Adrenal gland (tissue), 12 donors: ENCODE results near the gene SBNO2. TPM values are rescaled to one million over a fixed set of nuclear protein-coding genes. Genes with fewer than 3 reads are reported as not detected.
A peak's percentile ranks its signal among the peaks of the same experiment; 100 is the strongest.

Experiments used
- DNase-seq, 7 donors: peaks; one replicate each; pipeline ENCODE4 v3.0.0-alpha.2; 2019 to 2020
- H3K27ac ChIP-seq, 5 donors: fragments of 200-600 bp; sonication (generic) in 4 of 5; 1 replicate in 3 of 5; 2 replicates in 2 of 5; pipeline versions ENCODE4 v1.5.1 to v1.8.0; 2016 to 2020; ENCODE audit warnings: mild to moderate bottlenecking in 1 of 5
- H3K27me3 ChIP-seq: fragments of 200-600 bp; 2 replicates; pipeline ENCODE4 v1.8.0; 2021
- H3K36me3 ChIP-seq, 2 donors: fragments of 200-600 bp; replicated peaks in 1 of 2; 1 replicate in 1 of 2; 2 replicates in 1 of 2; pipeline versions ENCODE4 v1.5.1 to v1.8.0; 2018 to 2022
- H3K4me1 ChIP-seq, 2 donors: fragments of 200-600 bp; replicated peaks in 1 of 2; 1 replicate in 1 of 2; 2 replicates in 1 of 2; pipeline versions ENCODE4 v1.5.1 to v1.8.0; 2018 to 2021
- H3K4me3 ChIP-seq, 4 donors: fragments of 200-600 bp; sonication (generic) in 3 of 4; one replicate each; pipeline ENCODE4 v1.5.1; 2016 to 2018
- H3K9me3 ChIP-seq, 3 donors: fragments of 200-600 bp; sonication (generic) in 1 of 3; replicated peaks in 1 of 3; 1 replicate in 2 of 3; 2 replicates in 1 of 3; pipeline versions ENCODE4 v1.5.1 to v1.8.0; 2016 to 2021
- CTCF ChIP-seq, 6 experiments: fragments of 450-650 bp in 4 of 6; fragments of 200-600 bp in 2 of 6; sonication (generic) in 1 of 6; IDR thresholded peaks; 1 replicate in 5 of 6; 2 replicates in 1 of 6; pipeline versions ENCODE4 v1.5.1 to v1.8.0; 2016 to 2021; ENCODE audit warnings: antibody characterized with exemption in 6 of 6, mild to moderate bottlenecking in 2 of 6, moderate library complexity in 1 of 6
- POLR2A ChIP-seq, 2 donors: fragments of 450-650 bp; IDR thresholded peaks; one replicate each; pipeline ENCODE4 v1.6.1; 2017; ENCODE audit warnings: antibody characterized with exemption in 2 of 2, mild to moderate bottlenecking in 2 of 2, moderate library complexity in 1 of 2
- WGBS, 4 donors: extraction: QIAGEN DNeasy Blood & Tissue Kit in 2 of 4; methylation state at CpG; one replicate each; pipeline versions ENCODE4 v1.1.5 to v1.1.7; 2013 to 2017; 5-methylcytosine and 5-hydroxymethylcytosine counted together
- intact Hi-C, 2 donors: fragments of 100-400 bp; cut with DNase I; formaldehyde crosslinking; loops; one replicate each; pipeline versions ENCODE4 v1.14.1 to v1.15.0; 2022 to 2023
- polyA plus RNA-seq, 3 donors: library from polyadenylated mRNA; stranded (reverse); fragments of 200-250 nt in 2 of 3; fragments of 350-450 nt in 1 of 3; fragmentation: Illumina TruSeq in 1 of 3; extraction: RNeasy Lipid Tissue Mini Kit (QIAGEN cat#74804) in 1 of 3; gene quantifications; one replicate each; pipeline ENCODE4 v1.2.3, GENCODE V29; 2013 to 2014
- total RNA-seq, 9 donors: library from RNA; depleted of rRNA in 4 of 9; stranded (reverse); fragments of >200 nt in 4 of 9; fragments of 120-200 nt in 1 of 9; fragmentation: NEBNext Ultra II Directional in 1 of 9; extraction: Animal tissue kit (Norgen Biotek cat#: 25700) in 1 of 9; gene quantifications; one replicate each; pipeline versions ENCODE4 v1.1.0 to v1.2.4, GENCODE V29; 2013 to 2023
- donor health status: healthy with polysubstance abuse.
- donor health status: Bipolar disorder and iron deficiency.
- donor health status: DM: yes; HTN: yes; CAD: no.
- donor health status: DM: no; HTN: no; CAD: no.
- donor health status: DM: no; HTN: no; CAD: no.
- donor health status: DM: yes; HTN: yes; CAD: no.

Gene SBNO2
- total and polyA plus RNA-seq, 12 donors = 13.6 to 176 (median 74.7) TPM

DNA sequence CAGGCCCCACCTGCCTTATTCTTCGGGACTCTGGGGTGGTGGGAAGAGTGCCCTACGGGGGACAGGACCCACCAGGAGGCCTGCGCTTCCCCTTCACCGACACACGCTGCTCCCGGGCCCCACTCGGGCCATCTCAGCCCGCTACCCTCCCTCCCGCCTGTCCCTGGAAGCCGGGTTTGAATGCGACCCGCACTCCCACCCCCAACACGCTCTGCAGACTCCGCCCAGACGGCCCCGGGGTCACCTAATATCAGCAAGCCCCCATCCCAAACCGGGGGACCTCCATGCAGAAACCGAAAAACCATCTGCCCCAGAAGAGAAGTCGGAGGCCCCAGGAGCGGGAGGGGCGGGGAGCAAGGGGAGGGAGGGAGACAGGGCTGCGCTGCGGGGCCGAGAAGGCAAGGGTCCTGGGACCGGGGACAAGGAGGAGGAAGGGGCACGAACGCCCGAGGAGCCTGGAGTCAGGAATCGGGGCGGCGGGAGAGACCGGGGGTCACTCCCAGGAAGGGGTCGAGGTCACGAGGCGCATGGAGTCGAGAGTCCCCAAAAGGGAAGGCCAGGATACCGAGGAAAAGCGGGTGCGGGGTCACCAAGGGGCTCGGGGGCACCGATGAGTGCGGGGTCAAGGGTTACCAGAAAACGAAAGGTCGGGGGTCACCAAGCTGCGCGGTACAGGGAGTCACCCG lies 766 bp downstream of the SBNO2 start:
- Histone ChIP-seq H3K9me3 (no peaks in the 10 kb centered on the region), H3K4me1 (peaks cover 37 to 39% of the 10 kb centered on the region in 2 donors), H3K36me3 (no peaks in the 10 kb centered on the region), H3K27ac (peak overlapping the region; percentile 97 to 100 (median 99)), H3K4me3 (peak overlapping the region; percentile 54 to 99 (median 74)), H3K27me3 (no peaks in the 10 kb centered on the region)
- intact Hi-C loops = loop anchor here in 1 of 2 donors (5.0 kb wide), 1 partner anchor 46 kb away; no protein-coding TSS in a partner anchor
- peak in 4 of 7 donors; percentile 52 to 71 (median 54) for DNase-seq
- no peak for TF ChIP-seq POLR2A (IDR thresholded peaks at IDR 0.05)
- TF ChIP-seq CTCF (IDR thresholded peaks at IDR 0.05) = no peak
- 1 to 2% (median 1%) methylated on average over 28 to 47 of the region's 47 CpGs for WGBS, 4 donors

DNA sequence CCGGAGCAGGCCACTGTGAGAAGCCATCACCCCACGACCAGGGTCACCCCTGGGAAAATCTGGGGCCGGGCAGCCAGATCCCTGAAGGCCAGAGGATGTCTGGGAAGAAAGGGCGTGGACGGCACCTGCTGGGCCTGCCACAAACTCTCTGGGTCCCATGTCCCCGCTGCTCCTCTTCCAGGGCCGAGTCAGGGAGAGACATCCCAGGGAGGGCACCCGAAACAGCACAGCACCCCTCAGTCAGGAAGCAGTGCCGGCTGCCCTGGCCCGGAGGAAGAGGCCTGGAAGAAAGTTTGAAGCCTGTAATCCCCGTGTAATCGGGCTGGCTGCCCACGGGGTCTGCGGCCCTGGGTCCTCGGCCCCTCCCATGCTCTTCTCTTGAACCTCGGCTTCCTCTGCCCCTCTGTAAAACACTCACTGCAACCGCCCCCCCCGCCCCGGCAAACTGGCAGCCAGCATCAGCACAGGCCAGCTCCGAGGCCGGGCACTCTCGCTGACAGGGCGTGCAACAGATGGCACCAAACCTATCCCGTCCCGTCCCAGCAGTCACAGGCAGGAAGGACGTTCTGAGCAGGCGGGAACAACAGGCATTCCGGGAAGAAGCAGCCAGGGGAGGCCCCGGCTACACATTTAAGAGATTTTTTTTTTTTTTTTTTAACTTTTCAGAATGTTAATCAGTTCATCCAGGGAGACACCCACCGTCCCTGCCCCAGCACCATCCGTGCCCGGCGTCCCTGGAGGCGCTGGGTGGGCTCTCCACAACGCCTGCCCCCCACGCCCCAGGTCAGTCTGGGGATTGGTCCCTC lies 1.5 kb downstream of the SBNO2 start:
- Histone ChIP-seq H3K4me3 (peak overlapping the region in 3 of 4 donors; percentile 58 to 99 (median 89)), H3K36me3 (no peaks in the 10 kb centered on the region), H3K4me1 (peaks cover 45 to 46% of the 10 kb centered on the region in 2 donors), H3K27ac (peak overlapping the region; percentile 97 to 100 (median 99)), H3K27me3 (no peaks in the 10 kb centered on the region), H3K9me3 (no peaks in the 10 kb centered on the region)
- WGBS, 4 donors = 7 to 22% (median 10%) methylated on average over 28 to 36 of the region's 36 CpGs
- no peak for TF ChIP-seq CTCF (IDR thresholded peaks at IDR 0.05)
- peak in 1 of 2 donors; percentile 85 for TF ChIP-seq POLR2A (IDR thresholded peaks at IDR 0.05)
- DNase-seq = peak; percentile 73 to 95 (median 92)
- intact Hi-C loops = loop anchor here in 1 of 2 donors (5.0 kb wide), 1 partner anchor 45 kb away; no protein-coding TSS in a partner anchor

GRCh38 chr19:1171755-1172352 lies 2.2 kb downstream of the SBNO2 start:
- H3K9me3 ChIP-seq = no peaks in the 10 kb centered on the region
- TF ChIP-seq POLR2A (IDR thresholded peaks at IDR 0.05) (no peak), CTCF (IDR thresholded peaks at IDR 0.05) (no peak)
- H3K4me3 ChIP-seq = peak overlapping the region in 2 of 4 donors; percentile 58 to 99
- peak in 4 of 7 donors; percentile 47 to 67 (median 65) for DNase-seq
- H3K4me1 ChIP-seq = peaks cover 52 to 53% of the 10 kb centered on the region in 2 donors
- no peaks in the 10 kb centered on the region for H3K27me3 ChIP-seq
- H3K36me3 ChIP-seq = no peaks in the 10 kb centered on the region
- peak overlapping the region; percentile 97 to 100 (median 99) for H3K27ac ChIP-seq
- intact Hi-C loops = loop anchor here in 1 of 2 donors (5.0 kb wide), 1 partner anchor 45 kb away; no protein-coding TSS in a partner anchor
- 13 to 47% (median 34%) methylated on average over 4 to 15 of the region's 15 CpGs for WGBS, 4 donors
